HAP-1 (cell line): ENCODE data around the gene APBB2.
"Not testable (repeated sequence)": the region's sequence is repeated elsewhere in the genome, so short reads cannot be mapped to it uniquely, and the experiment has no call there.

Experiments used
- DNase-seq, 2 experiments: peaks; one replicate each; pipeline ENCODE4 v3.0.0-alpha.2; 2016 to 2020; ENCODE audit warnings: low spot score in 2 of 2
- H3K27me3 ChIP-seq: fragments of 250-450 bp; sonication (Bioruptor Pico); 2 replicates; pipeline ENCODE4 v1.5.1; 2020; ENCODE audit warnings: low read depth, mild to moderate bottlenecking, moderate library complexity
- H3K36me3 ChIP-seq: fragments of 250-450 bp; sonication (Bioruptor Pico); replicated peaks from 2 replicates; pipeline ENCODE4 v1.5.1; 2020; ENCODE audit warnings: mild to moderate bottlenecking
- H3K4me1 ChIP-seq: fragments of 250-450 bp; sonication (Bioruptor Pico); 2 replicates; pipeline ENCODE4 v1.5.1; 2020; ENCODE audit warnings: mild to moderate bottlenecking
- H3K4me3 ChIP-seq: fragments of 250-450 bp; sonication (Bioruptor Pico); 2 replicates; pipeline ENCODE4 v1.5.1; 2020; ENCODE audit warnings: mild to moderate bottlenecking, moderate library complexity
- H3K9me3 ChIP-seq: fragments of 250-450 bp; sonication (Bioruptor Pico); 2 replicates; pipeline ENCODE4 v1.5.1; 2020; ENCODE audit warnings: mild to moderate bottlenecking, moderate library complexity
- in situ Hi-C: fragments of 300-500 bp; cut with MboI; formaldehyde crosslinking; loops from 3 replicates; pipeline ENCODE4 v1.14.3; 2020; ENCODE audit warnings: low sequenced_read_pairs, inconsistent platforms, mixed read lengths

Gene APBB2

GRCh38 chr4:40826821-40827220 lies 387.5 kb downstream of the APBB2 start:
- Histone ChIP-seq H3K9me3 (no peaks in the 10 kb centered on the region), H3K4me1 (peaks cover 6% of the 10 kb centered on the region; the same call in 1 of the 2 replicates), H3K36me3 (peaks cover 21% of the 10 kb centered on the region), H3K27me3 (no peaks in the 10 kb centered on the region), H3K4me3 (no peak overlapping the region)
- in situ Hi-C loops, result no loop called here
- DNase-seq, result no peak

- Histone ChIP-seq H3K9me3 (no peaks in the 10 kb centered on the region), H3K4me1 (no peaks in the 10 kb centered on the region), H3K4me3 (no peak overlapping the region), H3K27me3 (no peaks in the 10 kb centered on the region), H3K36me3 (peaks cover 30% of the 10 kb centered on the region)
- DNase-seq, result no peak
- in situ Hi-C loops, result no loop called here
These were observed 389.1 kb downstream of the APBB2 start for GRCh38 chr4:40825014-40825838.

- peaks cover 30% of the 10 kb centered on the region for H3K36me3 ChIP-seq
- no peaks in the 10 kb centered on the region for H3K9me3 ChIP-seq
- no peaks in the 10 kb centered on the region for H3K27me3 ChIP-seq
- no peak overlapping the region for H3K4me3 ChIP-seq
- no peaks in the 10 kb centered on the region for H3K4me1 ChIP-seq
- in situ Hi-C loops, result no loop called here
- no peak for DNase-seq
These were observed 391.7 kb downstream of the APBB2 start for GRCh38 chr4:40822420-40823166.

GRCh38 chr4:40820101-40820500 lies 394.2 kb downstream of the APBB2 start:
- in situ Hi-C loops, result no loop called here
- Histone ChIP-seq H3K4me3 (no peak overlapping the region), H3K36me3 (peaks cover 33% of the 10 kb centered on the region), H3K4me1 (no peaks in the 10 kb centered on the region), H3K9me3 (no peaks in the 10 kb centered on the region), H3K27me3 (no peaks in the 10 kb centered on the region)
- no peak for DNase-seq

DNA sequence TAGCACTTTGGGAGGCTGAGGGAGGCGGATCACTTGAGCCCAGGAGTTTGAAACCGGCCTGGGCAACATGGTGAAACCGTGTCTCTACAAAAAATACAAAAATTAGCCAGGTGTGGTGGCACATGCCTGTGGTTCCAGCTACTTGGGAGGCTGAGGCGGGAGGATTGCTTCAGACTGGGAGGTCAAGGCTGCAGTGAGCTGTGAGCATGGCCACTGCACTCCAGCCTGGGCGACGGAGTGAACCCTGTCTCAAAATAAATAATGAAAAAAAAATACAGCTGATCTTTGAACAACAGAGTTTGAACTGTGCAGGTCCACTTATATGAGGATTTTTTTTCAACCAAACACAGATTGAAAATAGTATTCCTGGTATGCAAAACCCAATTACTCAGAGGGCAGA lies 397.2 kb downstream of the APBB2 start:
- H3K9me3 ChIP-seq, H3K4me1 ChIP-seq, H3K27me3 ChIP-seq, in situ Hi-C loops, DNase-seq, H3K4me3 ChIP-seq: not testable (repeated sequence)
- peaks cover 21% of the 10 kb centered on the region for H3K36me3 ChIP-seq

DNA sequence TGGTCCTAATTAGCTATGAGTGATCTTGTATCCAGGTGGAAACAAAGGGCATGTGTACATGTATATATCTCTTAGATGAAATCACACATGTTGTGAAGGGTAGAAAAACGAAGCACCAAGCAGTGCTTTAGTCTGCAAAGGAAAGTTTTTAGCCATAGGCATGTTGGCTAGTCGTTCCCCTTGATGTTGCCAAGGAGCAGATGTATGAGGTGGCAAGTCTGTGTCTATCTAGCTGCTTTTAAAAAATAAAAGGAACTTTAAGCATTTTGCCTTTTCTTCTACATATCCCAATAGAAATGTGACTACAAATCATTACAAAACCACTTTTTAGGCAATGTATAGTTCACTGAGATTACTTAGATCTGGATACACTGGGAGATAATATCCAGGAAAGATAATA lies 401.5 kb downstream of the APBB2 start:
- Histone ChIP-seq H3K4me1 (no peaks in the 10 kb centered on the region), H3K4me3 (no peak overlapping the region), H3K9me3 (no peaks in the 10 kb centered on the region), H3K27me3 (no peaks in the 10 kb centered on the region), H3K36me3 (peaks cover 8% of the 10 kb centered on the region)
- in situ Hi-C loops, result no loop called here
- no peak for DNase-seq

DNA sequence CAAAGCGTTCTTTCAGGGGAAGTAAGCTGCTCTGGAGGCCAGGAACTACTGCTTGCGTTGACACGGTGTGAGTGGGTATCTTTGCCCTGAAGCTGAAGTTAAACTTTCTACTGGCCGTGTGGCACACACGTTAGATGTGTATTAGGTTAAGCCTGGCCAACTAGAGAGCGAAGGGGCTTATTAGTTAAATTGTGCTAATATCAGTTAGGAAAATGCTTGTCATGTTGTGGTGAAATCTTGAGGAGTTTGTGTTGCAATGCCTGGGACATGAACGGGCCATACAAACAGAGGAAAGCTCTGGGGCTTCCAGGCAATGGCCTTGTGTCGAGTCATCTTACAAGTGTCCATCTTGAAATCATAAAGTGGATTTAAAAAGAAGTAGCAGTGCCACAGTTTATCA lies 402.0 kb downstream of the APBB2 start:
- Histone ChIP-seq H3K27me3 (no peaks in the 10 kb centered on the region), H3K36me3 (peaks cover 8% of the 10 kb centered on the region), H3K4me3 (no peak overlapping the region), H3K9me3 (no peaks in the 10 kb centered on the region), H3K4me1 (no peaks in the 10 kb centered on the region)
- no peak for DNase-seq
- in situ Hi-C loops, result no loop called here

GRCh38 chr4:40811956-40812355 lies 402.4 kb downstream of the APBB2 start:
- peaks cover 8% of the 10 kb centered on the region; the same call in 1 of the 2 replicates for H3K36me3 ChIP-seq

GRCh38 chr4:40808926-40809457 lies 405.4 kb downstream of the APBB2 start:
- Histone ChIP-seq H3K4me3 (no peak overlapping the region), H3K36me3 (no peaks in the 10 kb centered on the region), H3K27me3 (no peaks in the 10 kb centered on the region), H3K4me1 (no peaks in the 10 kb centered on the region), H3K9me3 (no peaks in the 10 kb centered on the region)
- no peak for DNase-seq
- in situ Hi-C loops, result no loop called here

More at GRCh38 chr4:40811956-40812355, 402.4 kb downstream of the APBB2 start:
- H3K4me1 ChIP-seq, result no peaks in the 10 kb centered on the region
- H3K9me3 ChIP-seq, result no peaks in the 10 kb centered on the region
- no peaks in the 10 kb centered on the region for H3K27me3 ChIP-seq
- in situ Hi-C loops, result no loop called here
- no peak for DNase-seq
- H3K4me3 ChIP-seq, result no peak overlapping the region

DNA sequence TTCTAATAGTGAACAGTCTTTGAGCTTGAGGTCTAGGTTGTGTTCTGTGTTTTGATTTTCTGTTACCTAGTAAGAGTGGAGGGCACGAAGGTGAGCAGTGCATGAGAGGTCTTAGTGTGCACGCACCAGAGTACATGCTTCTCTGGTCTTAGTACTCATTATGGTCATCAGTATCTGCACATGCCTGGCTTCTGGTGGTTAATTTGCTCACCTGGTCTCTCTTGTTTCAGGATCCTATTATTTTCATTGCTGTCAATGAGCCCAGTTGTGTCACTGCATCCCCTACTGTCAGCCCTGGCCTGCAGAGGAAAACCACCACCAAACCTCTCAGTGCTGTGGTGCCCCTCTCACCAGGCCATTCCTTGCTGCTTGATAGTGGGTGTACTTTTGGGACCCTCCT lies 409.7 kb downstream of the APBB2 start:
- in situ Hi-C loops, result no loop called here
- H3K4me1 ChIP-seq, result no peaks in the 10 kb centered on the region
- H3K4me3 ChIP-seq, result no peak overlapping the region
- no peaks in the 10 kb centered on the region for H3K36me3 ChIP-seq
- DNase-seq, result no peak
- no peaks in the 10 kb centered on the region for H3K9me3 ChIP-seq
- no peaks in the 10 kb centered on the region for H3K27me3 ChIP-seq

GRCh38 chr4:40800064-40800463 lies 414.3 kb downstream of the APBB2 start:
- Histone ChIP-seq H3K27me3 (no peaks in the 10 kb centered on the region), H3K4me3 (no peak overlapping the region), H3K9me3 (no peaks in the 10 kb centered on the region), H3K4me1 (no peaks in the 10 kb centered on the region), H3K36me3 (no peaks in the 10 kb centered on the region)
- in situ Hi-C loops, result no loop called here
- no peak for DNase-seq

DNA sequence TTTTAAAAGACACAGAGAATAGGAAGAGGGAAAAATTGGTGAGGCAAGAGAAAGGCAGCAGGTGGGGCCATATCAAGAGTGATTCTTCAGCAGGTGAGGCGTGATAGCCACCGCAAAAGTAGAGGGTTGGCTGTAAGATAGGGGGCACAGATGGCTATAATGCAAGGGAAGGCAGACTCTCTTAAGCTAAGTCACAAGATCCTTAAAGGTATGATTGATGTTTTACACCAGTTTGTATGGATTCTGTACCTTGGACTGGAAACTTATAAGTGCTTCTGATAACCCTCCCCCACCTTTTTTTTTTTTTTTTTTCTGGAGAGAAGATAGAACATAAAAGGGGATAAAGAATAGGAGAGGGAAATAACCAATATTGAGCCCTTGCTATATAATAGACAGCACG lies 424.6 kb downstream of the APBB2 start:
- Histone ChIP-seq H3K36me3 (no peaks in the 10 kb centered on the region), H3K27me3 (peaks cover 23% of the 10 kb centered on the region), H3K4me1 (no peaks in the 10 kb centered on the region), H3K4me3 (no peak overlapping the region), H3K9me3 (no peaks in the 10 kb centered on the region)
- in situ Hi-C loops, result no loop called here
- DNase-seq, result no peak

DNA sequence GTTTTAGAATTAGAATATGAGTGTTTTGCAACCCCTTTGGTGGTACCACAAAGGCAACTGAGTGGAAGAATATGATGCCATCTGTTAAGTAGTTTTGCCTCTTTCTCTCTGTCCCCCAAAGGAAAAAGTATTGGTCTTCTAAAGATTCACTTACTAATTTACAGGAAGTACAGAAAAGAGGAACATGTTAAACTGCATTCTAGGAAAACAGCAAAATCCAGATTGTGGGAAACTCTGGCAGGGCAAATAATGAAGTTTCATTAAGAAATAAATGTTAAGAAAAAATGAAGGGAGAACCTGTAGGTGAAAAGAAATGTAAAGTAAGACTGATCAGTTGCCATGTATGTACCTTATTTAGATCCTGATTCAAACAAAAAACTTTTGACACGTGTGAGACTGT lies 425.3 kb downstream of the APBB2 start:
- Histone ChIP-seq H3K36me3 (no peaks in the 10 kb centered on the region), H3K27me3 (peaks cover 29% of the 10 kb centered on the region), H3K4me1 (no peaks in the 10 kb centered on the region), H3K4me3 (no peak overlapping the region), H3K9me3 (no peaks in the 10 kb centered on the region)
- in situ Hi-C loops, result no loop called here
- DNase-seq, result no peak

DNA sequence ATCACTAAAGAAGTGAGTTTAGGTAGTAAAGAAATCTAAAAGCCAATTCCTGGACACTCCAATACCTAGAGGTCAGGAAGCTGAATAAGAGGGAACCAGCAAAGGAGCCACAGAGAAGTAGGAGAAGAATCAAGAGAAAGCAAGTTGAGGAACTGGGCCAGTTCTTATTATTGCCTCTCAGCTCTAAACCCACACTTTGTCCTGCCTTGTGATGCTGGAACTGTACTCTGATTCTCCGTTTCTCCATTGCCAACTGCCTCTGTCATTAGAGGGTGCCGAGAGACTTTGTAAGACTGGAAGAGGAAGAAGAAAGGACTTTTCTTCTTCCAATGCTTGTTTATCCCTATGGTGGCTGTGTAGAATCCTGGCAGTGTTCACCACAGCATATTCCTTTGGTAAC lies 426.0 kb downstream of the APBB2 start:
- DNase-seq, result no peak
- Histone ChIP-seq H3K9me3 (no peaks in the 10 kb centered on the region), H3K4me1 (no peaks in the 10 kb centered on the region), H3K27me3 (peaks cover 29% of the 10 kb centered on the region), H3K4me3 (no peak overlapping the region), H3K36me3 (no peaks in the 10 kb centered on the region)
- in situ Hi-C loops, result no loop called here
